GM18508 (cell line): ENCODE measurements around the gene CNR2.
"Not testable (repeated sequence)": the region's sequence is repeated elsewhere in the genome, so short reads cannot be mapped to it uniquely, and the experiment has no call there.

Source experiments
- ATAC-seq: cut with Tn5 transposase; IDR thresholded peaks from one replicate; pipeline ENCODE4 v1.9.1; 2021; ENCODE audit warnings: moderate number of reproducible peaks; ENCODE audit not compliant: insufficient read depth, unreplicated experiment

CNR2 gene

GRCh38 chr1:23913212-23913880 is at the start of gene CNR2:
Gene CNR2 (minus strand): TSS chr1:23913362. CDS start chr1:23875617, 37,745 bp downstream.
- no peak for ATAC-seq

DNA sequence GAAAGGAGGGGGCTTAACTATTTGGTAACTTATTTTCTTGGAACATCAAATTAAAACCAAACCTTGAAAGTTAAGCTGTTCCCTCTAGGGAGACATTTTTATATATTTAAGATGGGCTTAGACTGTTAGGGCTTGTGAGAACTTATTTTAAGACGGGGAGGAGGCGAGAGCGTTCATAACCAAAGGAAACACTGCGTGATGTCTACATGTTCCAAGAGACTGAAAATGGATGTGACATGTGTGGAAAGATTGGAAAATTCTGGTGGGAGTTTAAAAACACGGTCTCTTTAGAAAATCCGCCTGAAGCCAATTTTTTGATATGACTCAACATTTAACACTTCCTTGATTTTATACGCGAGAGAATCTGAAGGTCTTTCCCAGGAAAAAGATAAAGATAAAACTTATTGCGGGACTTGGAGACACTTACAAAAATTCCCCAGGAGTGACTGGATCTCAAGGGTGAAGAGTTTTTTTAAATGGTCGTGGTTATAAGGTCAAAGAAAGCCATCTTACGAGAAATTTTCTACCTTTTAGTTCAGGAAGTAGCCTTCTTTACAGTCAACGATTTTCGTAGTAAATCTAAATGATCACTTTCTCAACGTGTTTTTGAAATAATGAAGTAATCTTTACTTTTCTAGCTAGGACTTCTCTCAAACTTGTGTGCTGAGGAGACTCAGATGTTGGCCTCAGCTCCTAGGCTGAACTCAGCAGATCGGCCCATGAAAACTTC is 47.3 kb upstream of the CNR2 start:
- no peak for ATAC-seq

GRCh38 chr1:23959461-23960290 is 46.5 kb upstream of the CNR2 start, which contains the start of gene PNRC2:
Gene PNRC2 (plus strand): TSS chr1:23959828. CDS start chr1:23961458, 1,630 bp downstream.
- no peak for ATAC-seq

DNA sequence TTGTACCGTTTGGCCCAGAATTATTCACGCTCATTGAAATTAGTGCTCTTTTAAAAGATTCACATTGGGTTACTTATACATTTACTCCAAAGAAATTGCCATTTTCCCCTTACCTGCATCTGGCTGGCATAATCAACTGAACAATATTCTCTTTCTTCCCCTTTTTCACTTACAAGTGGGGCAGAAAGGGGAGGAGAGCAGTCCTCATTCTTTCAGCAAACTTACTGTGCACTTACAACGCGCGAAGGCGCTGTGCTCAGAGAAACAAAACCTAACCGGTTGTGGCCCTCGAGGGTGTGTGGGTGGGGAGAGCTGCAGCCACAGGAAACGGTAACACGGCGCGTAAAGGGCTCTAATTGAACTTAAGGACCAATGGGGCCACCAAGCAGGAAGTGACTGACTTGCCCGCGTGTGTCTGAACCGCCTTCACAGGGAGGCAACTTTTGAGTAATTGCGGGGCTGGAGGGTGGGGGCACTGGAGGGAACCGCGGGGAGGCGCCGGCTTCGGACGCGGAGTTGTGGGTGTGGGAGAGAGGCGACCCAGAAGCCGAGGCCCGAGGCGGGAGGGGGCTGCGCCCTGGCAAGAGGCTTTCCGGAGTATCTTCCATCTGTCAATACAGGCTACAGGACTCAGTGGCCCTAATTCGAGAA is 45.8 kb upstream of the CNR2 start:
- ATAC-seq: no peak

DNA sequence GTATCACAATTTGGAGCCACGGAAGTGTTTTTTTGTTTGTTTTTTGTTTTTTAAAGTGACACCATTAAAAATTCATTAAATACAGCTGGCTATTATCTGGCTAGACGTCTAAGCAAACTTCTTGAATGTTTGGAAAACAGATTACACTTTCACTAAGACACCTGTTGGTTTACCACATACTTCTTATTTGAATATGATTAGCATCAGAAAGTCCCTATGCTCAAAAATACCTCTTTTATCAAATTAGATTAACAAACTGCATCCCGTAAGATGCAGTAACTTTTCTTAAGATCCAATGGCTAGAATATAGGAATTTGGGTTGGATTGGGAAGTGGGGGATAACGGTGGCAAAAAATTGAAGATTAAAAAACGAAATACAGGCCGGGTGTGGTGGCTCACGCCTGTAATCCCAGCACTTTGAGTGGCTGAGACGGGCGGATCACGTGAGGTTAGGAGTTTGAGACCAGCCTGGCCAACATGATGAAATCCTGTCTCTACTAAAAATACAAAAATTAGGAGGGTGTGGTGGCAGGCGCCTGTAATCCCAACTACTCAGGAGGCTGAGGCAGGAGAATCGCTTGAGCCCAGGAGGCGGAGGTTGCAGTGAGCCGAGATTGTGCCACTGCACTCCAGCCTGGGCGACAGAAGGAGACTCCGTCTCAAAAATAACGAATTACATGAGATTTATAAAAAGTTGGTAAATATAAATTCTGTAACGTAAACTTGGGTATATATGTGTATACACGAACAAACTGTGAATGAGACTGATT is 45.1 kb upstream of the CNR2 start:
- ATAC-seq: not testable (repeated sequence)

DNA sequence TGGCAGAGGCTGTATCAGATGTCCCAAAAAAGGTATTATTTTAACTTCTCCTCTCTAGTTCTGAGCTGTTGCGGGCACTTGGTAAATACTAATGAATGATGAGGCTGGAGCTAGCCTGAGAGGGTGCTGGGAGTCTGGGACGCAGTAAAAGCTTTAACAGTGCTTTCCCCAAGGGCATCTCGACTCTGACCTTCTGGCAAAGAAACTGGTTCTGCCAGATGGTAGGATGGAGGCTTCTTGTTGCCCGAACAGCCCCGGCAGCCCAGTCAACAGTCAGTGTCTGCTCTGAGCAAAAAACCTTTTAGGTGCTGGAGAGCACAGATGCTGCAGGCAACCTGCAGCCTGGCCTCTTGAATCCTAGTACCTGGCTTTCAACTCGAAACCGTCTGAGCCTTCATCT is 43.9 kb upstream of the CNR2 start:
- ATAC-seq: no peak

GRCh38 chr1:23953020-23953419 is 39.9 kb upstream of the CNR2 start:
- no peak for ATAC-seq

DNA sequence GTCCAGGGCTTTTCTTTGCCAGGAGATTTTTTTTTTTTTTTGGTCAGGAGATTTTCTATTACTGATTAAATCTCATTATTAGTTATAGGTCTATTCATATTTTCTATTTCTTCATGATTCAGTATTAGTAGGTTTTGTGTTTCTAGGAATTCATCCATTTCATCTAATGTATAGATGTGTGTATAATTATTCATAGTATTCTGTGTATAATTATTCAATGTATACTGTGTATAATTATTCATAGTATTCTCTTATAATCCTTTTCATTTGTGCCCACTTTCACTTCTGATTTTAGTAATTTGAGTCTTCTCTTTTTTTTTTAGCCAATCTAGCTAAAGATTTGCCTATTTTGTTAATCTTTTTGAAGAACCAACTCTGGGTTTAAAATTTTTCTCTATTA is 34.2 kb upstream of the CNR2 start:
- no peak for ATAC-seq

GRCh38 chr1:23936481-23937176 is 23.5 kb upstream of the CNR2 start:
- no peak for ATAC-seq

DNA sequence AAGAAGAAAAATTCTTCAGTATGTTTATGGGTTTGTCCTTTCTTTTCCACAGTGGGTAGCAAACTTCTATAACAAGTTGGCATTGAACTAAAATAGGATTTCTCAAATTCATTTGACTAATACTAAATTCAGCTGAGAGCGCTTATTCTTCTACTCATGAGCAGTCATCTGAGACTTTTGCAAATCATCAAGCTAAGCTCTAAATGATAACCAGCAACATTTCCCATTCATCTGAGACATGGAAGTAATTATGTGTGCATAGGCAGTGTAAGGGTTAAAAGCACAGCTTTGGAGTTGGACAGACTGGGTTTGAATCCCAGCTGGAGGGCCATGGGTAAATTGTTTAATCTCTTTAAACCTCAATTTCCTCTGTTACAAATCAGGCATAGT is 18.3 kb upstream of the CNR2 start:
- no peak for ATAC-seq

- ATAC-seq: no peak
Measured at GRCh38 chr1:23930861-23931490, 17.8 kb upstream of the CNR2 start.

DNA sequence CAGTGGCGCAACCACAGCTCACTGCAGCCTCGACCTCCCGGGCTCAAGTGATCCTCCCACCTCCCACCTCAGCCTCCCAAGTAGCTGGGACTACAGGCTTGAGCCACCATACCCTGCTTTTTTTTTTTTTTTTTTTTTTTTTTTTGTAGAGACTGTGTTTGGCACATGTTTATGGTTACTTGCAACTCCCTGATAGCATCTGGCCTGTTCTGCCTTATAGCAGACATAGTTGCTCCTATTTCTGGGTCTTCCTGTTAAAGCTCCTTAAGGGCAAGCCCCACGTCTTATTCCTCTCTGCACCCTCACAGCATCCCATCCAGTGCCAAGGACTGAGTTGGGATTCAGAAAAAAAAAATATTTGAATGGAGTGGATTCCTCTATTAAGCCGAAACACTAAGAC is 17.1 kb upstream of the CNR2 start:
- ATAC-seq: no peak

- no peak for ATAC-seq
Measured at GRCh38 chr1:23928789-23929188, 15.6 kb upstream of the CNR2 start.

DNA sequence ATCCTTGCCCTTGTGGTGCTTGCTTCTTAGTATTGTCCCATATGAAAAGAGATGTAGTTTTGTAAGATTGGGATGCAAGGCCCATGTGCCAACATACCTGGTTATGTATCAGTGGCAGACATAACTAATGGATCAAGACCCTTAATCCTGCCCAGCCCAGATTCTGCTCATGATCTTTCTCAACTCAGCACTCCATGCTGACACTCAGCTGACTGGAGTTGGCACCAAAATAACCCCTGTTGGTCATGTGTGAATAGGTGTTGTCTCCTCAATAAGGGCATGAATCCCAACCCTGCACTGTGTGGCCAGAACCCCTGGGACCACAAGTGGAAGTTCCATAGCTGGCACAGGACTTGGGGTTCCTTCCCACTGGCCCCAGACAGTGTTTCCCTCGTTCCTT is 13.9 kb upstream of the CNR2 start:
- no peak for ATAC-seq

GRCh38 chr1:23925279-23925678 is 12.1 kb upstream of the CNR2 start:
- no peak for ATAC-seq

DNA sequence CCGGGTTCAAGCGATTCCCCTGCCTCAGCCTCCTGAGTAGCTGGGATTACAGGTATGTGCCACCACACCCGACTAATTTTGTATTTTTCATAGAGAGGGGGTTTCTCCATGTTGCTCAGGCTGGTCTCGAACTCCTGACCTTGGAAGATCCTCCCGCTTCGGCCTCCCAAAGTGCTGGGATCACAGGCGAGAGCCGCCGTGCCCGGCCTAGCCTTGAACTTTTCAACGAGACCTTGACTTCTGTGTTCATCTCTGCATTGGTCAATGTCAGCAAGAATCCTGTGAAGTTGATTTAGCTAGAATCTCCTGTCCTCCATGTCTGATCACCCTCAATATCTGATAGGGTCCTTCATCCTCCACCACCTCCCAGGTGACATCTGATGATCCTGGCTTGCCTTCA is 11.4 kb upstream of the CNR2 start:
- no peak for ATAC-seq

- no peak for ATAC-seq
Measured at GRCh38 chr1:23923592-23924499, 10.7 kb upstream of the CNR2 start.
